OCI-LY3 (cell line): Measurements from ENCODE around the gene PDE4D.

Source experiments
- CTCF ChIP-seq: fragments of 200-600, 300-600 bp; sonication (generic); IDR thresholded peaks from 2 replicates; pipeline ENCODE4 v1.5.1; 2014; ENCODE audit warnings: antibody characterized with exemption, low read length, low read depth
- EZH2phosphoT487 ChIP-seq: fragments of 200-600 bp; shearing (Covaris generic); IDR thresholded peaks from 2 replicates; pipeline ENCODE4 v1.6.1; 2018; ENCODE audit warnings: antibody characterized with exemption, mixed run types, low read depth

GRCh38 chr5:59722874-59723273, 170.7 kb downstream of the PDE4D start:
- TF ChIP-seq CTCF (no peak), EZH2phosphoT487 (no peak)
